Measurements from ENCODE around the gene TNK2.
A peak's percentile ranks its signal among the peaks of the same experiment; 100 is the strongest.
"Not testable (repeated sequence)": the region's sequence is repeated elsewhere in the genome, so short reads cannot be mapped to it uniquely, and the experiment has no call there.

The TNK2 gene

DNA sequence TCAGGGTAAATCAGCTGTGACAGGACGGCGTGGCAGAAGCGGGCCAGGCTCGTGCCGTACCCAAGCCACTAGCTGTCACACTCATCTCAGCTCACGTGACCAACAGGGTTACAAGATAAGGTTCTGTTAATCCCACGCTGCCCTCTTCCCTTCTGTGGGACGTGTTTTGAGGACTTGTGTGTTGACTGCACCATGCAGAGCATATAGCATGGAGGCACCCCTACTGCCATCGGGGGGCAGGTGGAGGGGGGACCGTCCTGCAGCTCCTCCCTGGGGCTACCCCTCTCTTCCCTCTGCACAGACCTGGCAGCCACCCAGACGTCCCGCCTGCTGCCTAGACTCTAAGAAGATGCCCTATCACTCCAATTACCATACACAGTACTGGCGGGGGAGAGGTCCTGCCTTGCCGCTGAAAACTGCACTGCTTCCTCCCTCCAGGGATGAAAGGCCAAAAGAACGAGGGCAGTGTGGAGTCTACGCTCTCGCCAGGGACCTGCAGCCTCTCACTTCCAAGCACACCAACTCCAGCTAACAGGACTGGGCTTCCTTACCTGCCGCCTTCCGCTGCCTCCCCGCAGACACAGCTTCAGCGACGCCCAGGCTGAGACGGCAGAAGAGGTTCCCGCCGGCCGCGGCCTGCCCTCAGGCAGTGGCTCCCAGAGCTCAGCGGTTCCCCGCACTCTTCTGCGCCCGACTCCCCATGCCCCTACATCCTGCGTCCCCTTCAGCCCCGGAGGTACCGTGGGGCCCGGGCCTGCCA, at the start of gene TNK2:
Gene TNK2 (minus strand): TSS at position 618 of the 760 bp plus-strand sequence. CDS start 19,963 bp downstream, outside the sequence.
- DNase-seq: peak; percentile 70 to 74 (median 71)

DNA sequence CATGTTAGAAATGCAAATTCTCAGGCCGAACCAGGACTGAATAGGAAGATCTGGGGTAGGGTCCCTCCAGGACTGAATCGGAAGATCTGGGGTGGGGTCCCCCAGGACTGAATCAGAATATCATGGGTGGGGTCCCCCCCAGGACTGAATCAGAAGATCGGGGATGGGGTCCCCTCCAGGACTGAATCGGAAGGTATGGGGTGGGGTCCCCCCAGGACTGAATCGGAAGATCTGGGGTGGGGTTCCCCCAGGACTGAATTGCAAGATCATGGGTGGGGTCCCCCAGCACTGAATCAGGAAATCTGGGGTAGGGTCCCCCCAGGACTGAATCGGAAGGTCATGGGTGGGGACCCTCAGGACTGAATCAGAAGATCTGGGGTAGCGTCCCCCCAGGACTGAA, 48.2 kb upstream of the TNK2 start:
- DNase-seq: no peak

DNA sequence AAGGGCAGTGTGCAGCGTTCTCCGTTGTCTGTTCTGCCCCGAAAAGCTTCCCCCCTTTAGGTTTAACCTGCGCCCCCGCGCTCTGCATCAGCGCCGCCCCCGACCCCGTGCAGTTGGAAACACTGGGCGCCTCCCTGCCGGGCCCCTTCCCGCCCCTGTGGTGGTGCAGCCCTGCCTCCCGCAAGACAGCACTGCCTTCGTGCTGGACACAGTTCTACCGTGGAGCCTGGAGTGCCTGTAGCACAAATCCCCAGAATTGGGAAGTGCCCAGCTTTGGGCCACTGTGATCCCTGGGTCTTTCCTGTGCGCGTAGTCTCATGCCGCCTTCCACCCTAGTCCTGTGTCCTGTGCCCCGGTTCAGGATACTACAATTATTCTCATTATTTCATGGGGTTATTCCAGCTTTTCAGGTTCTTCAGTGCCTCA, 47.1 kb upstream of the TNK2 start:
- DNase-seq: peak; percentile 6 to 25 (median 16)

DNA sequence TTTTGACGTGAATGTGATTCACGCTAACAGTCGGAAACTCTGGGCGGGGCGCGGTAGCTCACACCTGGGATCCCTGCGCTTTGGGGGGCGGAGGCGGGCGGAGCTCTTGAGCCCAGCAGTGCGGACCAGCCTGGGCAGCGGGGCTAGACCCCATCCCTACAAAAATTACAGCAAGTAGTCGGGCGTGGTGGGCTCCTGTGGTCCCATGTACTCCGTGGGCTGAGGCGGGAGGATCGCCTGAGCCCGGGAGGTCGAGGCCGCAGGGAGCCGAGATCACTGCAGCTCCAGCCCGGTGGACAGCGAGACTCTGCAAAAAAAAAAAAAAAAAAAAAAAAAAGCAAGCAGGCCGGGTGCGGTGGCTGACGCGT, 46.4 kb upstream of the TNK2 start:
- DNase-seq: not testable (repeated sequence)

DNA sequence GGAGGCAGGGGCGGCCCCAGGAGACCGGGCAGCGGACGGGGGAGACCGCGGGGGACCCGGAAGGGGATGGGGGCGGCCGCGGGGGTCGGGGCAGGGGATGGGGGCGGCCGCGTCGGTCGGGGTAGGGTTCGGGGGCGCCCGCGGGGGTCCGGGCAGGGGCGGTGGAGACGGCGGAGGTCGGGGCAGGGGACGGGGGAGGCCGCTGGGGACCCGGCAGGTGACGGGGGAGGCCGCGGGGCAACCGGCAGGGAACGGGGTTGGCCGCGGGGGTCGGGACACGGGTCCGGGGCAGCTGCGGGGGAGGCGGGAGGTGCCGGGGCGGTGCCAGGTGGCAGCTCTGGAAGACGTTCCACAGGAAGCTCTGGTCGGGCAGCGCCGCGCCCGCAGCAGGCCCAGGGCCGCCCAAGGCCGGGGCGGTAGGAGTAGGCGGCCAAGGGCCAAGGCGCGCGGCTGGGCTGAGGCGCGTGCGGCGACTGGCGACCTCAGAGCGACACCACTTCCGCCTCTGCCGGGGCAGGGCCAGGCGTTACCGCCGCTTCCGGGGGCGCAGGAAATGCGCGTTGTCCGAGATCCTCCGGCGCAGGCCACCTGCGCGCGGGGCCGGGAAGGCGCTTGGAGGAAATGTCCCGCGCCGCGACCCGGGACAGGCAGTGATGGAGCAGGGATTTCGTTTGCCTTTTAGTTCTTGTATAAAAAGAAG, 45.9 kb upstream of the TNK2 start:
- DNase-seq: peak; percentile 9 to 91 (median 70)

DNA sequence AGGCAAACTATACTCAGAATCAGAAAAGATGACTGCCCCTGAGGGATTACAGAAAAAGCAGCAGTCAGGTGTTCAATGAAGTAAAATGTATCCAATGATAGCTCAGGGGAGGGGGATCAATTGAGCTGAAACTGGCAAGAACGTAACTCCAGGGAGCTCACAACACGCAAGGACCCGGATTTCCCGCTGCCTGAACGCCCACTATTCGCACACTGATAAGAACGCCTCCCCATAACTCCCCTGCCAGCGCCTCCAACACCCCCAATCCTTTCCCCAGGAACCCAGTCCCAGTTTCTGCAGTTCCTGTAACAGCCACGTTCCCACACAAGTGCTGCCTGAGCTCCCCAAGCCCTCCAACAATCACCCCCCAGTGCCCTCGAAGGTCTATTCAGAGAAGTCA, 44.2 kb upstream of the TNK2 start:
- not testable (repeated sequence) for DNase-seq

DNA sequence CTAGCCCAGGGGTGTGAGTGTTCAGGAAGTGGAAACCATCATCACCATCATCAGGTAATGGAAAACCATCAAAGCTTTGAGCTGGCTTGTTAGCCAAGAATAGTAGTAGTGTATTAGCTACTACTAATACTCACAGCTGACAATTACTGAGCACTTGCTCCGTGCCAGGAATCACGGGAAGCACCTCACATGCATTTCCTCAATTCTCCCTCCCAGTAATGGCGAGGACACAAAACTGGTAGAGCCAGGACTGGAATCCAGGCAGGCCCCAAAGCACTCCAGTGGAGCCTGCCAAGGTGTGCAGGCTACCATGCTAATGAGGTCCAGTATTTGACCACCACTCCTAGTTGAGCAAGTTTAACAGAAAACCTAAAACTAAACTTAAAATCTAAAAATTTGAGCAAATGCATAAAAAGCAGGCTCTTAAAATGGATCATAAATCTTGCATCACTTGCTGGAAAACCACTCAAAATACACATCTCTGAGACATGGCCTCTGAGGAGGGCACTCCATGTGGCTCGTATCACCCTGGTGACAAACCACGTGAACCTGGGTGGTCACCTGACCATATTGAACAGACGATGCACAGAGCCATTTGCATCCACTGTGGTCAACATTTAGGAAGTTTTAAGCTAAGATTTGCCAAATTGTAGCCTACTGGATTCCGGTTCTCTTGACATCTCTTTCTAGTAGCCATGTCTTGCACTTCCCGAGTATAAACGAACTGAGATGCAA, 43.3 kb upstream of the TNK2 start:
- DNase-seq: not testable (repeated sequence)

DNA sequence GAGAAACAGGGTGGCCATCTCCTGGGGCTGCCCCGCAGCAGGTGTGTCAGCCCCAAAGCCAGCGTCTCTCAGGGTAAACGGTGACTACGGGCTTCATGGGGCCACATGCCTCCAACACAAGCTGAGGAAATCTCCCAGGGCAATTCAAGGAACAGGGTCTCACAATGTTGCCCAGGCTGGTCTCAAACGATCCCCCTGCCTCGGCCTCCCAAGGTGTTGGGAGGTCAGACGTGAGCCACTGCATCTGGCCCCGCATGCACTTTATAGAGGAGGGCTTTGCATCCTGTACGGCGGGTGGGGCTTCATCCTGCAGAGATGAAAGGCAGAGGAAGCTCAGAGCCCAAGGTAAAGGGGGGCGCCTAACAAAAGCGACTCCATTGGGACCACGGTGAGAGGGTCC, 42.4 kb upstream of the TNK2 start:
- not testable (repeated sequence) for DNase-seq

DNA sequence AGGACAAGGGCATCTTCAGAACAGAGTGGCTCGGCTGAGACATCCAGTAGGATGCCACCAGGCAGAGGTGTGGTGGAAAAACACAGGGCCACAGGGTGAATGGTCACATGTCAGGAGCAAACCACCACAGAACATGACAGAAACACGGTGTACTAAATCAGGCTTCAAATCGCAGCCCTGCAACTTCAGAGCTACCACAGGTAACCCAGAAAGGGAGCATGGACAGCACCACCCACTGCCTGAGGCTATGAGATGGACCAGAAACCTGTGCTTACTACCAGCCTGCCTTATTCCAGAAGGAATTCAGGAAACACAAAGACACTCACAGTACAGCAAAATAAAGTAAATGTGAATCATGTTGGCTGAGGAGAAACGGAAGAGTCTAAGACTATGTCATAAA, 41.8 kb upstream of the TNK2 start:
- DNase-seq: not testable (repeated sequence)

DNA sequence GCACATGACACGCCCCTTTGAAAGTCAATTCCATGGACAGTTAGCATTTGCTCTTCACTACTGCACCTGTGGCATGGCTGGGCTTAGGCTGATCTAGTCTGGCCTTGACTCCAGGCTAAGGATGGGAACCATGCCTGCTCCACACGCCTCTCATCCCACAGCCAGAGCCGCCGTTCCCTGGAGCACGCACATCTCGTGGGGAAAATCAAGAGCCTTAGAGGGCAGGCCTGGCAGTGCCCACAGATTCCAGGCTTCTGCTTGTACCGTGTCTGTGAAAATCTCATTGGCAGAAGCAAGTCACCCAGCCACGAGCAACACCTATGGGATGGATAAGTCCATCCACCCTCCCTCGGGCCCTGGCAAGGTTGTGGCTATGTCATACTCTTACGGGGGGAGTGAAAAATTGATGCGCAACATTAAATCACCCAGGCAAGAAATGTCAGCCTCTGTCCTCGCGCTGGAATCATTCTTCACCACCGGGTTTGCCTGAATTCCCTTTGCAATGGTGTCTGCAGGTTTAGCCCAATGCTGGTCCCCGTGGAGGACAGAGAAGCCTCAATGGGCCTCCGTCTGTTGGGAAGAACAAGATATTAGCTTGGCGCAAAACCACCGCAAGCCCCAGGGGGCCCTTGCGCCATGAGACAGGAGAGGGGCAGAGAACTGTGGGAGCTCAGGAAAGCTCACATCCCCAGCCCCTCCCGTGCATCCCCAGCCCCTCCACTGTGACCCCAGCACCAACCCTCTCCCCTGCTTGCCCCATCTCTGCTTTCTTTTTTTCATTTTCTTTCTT, 38.8 kb upstream of the TNK2 start:
- DNase-seq: not testable (repeated sequence)

DNA sequence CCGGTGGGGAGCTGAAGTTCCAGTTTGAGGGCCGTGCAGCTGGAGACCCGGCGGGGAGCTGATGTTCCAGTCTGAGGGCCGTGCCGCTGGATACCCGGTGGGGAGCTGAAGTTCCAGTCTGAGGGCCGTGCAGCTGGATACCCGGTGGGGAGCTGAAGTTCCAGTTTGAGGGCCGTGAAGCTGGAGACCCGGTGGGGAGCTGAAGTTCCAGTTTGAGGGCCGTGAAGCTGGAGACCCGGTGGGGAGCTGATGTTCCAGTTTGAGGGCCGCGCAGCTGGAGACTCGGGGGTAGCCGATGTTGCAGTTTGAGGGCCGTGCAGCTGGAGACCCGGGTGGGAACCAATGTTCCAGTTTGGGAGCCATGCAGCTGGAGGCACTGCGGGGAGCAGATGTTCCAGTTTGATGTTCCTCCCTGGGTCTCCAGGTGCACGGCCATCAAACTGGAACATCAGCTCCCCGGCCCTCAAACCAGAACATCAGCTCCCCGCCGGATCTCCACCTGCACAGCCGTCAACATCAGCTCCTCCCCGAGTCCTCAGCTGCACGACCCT, 33.0 kb upstream of the TNK2 start:
- not testable (repeated sequence) for DNase-seq

DNA sequence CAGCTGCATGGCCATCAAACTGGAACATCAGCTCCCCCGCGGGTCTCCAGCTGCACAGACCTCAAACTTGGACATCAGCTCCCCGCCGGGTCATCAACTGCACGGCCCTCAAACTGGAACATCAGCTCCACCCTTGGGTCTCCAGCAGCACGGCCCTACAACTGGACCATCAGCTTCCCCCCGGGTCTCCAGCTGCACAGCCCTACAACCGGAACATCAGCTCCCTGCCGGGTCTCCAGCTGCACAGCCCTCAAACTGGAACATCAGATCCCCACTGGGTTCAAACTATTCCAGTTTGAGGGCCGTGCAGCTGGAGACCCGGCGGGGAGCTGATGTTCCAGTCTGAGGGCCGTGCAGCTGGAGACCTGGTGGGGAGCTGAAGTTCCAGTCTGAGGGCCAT, 32.5 kb upstream of the TNK2 start:
- DNase-seq: not testable (repeated sequence)

DNA sequence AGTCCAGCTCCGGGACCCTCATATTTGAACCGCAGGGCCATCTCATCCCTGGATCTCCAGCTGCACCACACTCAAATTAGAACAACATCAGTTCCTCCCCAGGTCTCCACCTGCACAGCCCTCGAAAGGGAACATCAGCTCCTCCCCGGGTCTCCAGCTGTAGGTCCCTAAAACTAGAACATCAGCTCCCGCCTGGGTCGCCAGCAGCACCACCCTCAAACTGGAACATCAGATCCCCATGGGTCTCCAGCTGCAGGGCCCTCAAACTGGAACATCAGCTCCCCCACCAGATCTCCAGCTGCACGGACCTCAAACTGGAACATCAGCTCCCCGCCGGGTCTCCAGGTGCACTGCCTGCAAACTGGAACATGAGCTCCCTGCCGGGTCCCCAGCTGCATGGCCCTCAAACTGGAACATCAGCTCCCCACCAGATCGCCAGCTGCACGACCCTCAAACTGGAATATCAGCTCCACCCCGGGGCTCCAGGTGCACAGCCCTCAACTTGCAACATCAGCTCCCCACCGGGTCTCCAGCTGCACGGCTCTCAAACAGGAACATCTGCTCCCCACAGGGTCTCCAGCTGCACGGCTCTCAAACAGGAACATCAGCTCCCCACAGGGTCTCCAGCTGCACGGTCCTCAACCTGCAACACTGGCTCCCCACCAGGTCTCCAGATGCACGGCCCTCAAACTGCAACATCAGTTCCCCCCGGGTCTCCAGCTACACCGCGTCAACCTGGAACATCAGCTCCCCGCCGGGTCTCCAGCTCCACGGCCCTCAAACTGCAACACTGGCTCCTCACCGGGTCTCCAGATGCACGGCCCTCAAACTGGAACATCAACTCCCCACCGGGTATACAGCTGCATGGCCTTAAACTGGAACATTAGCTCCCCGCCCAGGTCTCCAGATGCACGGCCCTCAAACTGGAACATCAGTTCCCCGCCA, 31.4 kb upstream of the TNK2 start:
- not testable (repeated sequence) for DNase-seq

DNA sequence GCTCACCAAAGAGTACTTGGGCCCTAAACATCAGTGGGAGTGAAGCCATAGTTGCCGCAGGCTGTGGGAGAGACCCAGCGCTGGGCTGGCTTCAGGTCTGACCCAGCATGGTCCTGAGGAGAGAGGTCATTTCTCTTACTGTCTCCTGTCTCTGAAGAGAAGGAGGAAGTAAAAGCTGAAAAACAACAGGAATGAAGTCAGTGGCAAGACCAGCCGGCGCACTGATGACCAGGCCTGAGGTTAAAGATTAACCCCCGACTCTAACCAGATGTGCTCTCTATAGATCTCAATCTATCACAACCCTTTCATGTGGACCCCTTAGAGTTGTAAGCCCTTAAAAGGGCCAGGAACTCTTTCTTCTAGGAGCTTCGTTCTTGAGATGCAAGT, 24.7 kb upstream of the TNK2 start:
- DNase-seq: not testable (repeated sequence)

DNA sequence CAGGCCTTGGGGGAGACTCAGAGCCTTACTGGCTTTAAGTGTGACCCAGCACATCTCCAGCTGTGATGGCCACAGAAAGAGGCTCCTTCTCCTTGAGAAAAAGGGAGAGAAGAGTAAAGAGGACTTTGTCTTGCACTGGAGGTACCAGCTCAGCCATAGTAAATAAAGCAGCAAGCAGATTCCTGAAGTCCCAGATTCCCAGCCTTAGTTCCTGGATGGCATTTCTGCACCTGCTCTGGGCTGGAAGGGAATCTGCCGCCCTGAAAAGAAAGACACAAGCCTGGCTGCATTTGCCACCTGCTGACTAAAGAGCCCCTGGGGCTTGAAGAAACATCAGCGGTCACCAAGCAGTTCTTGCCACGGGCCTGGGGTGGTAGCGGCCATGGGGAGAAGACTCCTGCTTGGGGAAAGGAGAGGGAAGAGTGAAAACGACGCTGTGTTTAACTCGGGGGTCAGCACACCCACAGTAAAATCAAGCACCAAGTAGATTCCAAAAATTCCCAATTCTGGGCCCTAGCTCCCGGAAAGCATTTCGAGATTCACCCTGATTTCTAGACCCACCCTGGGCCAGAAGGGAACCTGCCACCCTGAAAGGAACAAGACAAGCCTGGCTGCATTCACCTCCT, 24.2 kb upstream of the TNK2 start:
- DNase-seq: no peak

DNA sequence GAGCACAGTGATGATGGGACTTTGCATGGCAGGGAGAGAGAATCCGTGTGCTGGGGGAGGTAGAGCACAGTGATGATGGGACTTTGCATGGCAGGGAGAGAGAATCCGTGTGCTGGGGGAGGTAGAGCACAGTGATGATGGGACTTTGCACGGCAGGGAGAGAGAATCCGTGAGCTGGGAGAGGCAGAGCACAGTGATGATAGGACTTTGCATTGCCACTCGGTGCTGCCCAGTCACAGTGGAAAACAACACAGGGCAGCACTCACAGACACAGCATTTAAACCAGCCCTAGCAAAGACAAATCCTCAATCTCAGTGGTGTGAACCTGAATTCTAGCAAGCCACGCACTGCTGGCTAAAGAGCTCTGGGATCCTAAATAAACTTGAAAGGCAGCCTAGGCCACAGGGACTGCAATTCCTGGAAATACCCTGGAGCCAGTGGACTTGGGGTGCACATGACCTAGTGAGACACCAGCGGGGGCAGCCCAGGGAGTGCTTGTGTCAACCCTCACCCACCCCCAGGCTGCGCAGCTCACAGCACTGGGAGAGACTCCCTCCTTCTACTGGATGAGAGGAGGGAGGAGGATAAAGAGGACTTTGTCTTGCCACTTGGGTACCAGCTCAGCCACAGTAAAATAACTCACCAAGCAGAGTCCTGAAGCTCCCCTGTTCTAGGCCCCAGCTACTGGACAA, 23.4 kb upstream of the TNK2 start:
- no peak for DNase-seq

DNA sequence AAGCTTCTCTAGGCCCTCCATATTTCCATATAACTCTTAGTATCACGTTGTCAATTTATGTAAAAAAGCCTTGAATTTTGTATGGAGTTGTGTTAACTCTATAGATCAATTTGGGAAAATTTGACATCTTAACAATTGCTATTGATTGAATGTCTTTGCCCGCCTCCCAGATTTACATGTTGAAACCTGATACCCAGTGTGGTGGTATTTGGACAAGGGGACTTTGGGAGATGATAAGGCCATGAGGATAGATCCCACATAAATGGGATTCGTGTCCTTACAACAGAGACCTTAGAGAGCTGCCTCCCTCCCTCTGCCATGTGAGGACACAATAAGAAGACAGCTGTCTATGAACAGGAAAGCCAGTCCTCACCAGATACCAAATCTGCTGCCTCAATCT, 21.1 kb upstream of the TNK2 start:
- no peak for DNase-seq

DNA sequence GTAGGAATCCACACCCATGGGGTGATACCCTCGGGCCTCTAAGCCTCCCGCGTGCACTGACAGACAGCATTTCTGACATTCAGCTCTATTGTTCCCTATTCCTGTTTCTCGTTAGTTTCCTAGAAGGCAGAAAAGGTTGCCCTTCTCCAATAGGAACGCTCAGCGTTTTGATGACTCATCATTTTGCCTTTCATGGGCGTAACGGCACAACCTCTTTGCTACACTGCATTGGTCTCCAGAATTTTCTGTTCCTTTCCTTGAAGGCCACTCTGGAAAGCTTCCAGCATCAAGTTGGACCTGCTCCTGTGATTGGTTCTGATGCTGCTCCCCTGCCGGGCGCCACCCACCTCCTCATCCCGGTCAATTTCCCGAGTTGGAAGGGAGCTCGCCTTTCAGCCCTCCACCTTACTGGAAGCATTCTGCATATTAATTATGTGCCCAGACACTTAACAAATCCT, 13.0 kb upstream of the TNK2 start:
- no peak for DNase-seq

DNA sequence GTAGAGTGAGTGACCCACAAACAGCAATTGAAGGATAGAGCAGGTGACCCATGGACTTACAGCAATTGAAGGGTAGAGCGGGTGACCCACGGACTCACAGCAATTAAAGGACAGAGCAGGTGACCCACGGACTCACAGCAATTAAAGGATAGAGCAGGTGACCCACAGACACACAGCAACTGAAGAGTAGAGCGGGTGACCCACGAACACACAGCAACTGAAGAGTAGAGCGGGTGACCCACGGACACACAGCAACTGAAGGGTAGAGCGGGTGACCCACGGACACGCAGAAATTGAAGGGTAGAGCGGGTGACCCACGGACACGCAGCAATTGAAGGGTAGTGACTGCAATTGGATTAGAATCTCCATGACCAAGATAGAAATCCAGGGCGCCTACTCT, 9.8 kb upstream of the TNK2 start:
- DNase-seq: no peak

DNA sequence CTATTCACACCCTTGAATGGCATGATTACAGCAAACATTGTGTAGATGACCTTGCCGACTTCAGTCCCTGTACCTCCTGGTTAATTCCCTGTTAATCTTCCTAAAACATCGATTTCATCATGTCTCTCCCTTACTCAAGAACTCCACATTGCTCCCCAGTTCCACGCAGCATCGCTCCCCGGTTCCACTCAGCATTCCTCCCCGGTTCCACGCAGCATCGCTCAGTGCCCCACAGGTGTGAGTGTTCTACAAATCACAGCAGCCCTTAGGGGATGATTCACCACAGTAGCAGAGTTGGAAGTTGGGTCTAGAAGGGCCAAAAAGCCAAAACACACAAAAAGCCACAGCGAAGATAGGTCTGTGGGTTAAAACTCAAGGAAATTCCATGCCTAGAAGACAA, 8.6 kb upstream of the TNK2 start:
- DNase-seq: no peak

Data from suppressor macrophage treated with lipopolysaccharide for 1 hour (primary cell).